GM23338 (cell line): ENCODE results near the gene C10orf105. TPM values are rescaled to one million over a fixed set of nuclear protein-coding genes. Genes with fewer than 3 reads are reported as not detected.

ENCODE experiments used
- ATAC-seq: fragments of 200-7000 bp; cut with Tn5 transposase; 3 replicates; pipeline ENCODE4 v1.9.1; 2020
- DNase-seq: peaks from one replicate; pipeline ENCODE4 v3.0.0-alpha.2; 2015; ENCODE audit warnings: low spot score
- H2AFZ ChIP-seq: fragments of 200-600 bp; sonication (generic); 2 replicates; pipeline ENCODE4 v1.8.0; 2016; ENCODE audit warnings: antibody characterized with exemption, mild to moderate bottlenecking, moderate library complexity
- H3F3A ChIP-seq: fragments of 200-600 bp; sonication (generic); replicated peaks from 2 replicates; pipeline ENCODE4 v1.8.0; 2017; ENCODE audit warnings: antibody characterized with exemption, mixed run types, low read depth
- H3K27ac ChIP-seq: fragments of 200-600 bp; sonication (generic); 2 replicates; pipeline ENCODE4 v1.6.1; 2016; ENCODE audit warnings: low read depth
- H3K27me3 ChIP-seq: fragments of 200-600 bp; sonication (generic); 2 replicates; pipeline ENCODE4 v1.8.0; 2016; ENCODE audit warnings: mild to moderate bottlenecking, mixed run types, moderate library complexity; ENCODE audit not compliant: insufficient read depth
- H3K36me3 ChIP-seq: fragments of 200-600 bp; sonication (generic); 2 replicates; pipeline ENCODE4 v1.8.0; 2016; ENCODE audit warnings: mild to moderate bottlenecking; ENCODE audit not compliant: insufficient read depth
- H3K4me1 ChIP-seq: fragments of 200-600 bp; sonication (generic); 2 replicates; pipeline ENCODE4 v1.8.0; 2016; ENCODE audit warnings: mild to moderate bottlenecking, moderate library complexity; ENCODE audit not compliant: insufficient read depth
- H3K4me2 ChIP-seq: fragments of 200-600 bp; sonication (generic); 2 replicates; pipeline ENCODE4 v1.7.1; 2017; ENCODE audit warnings: mixed run types
- H3K4me3 ChIP-seq: fragments of 200-600 bp; sonication (generic); 2 replicates; pipeline ENCODE4 v1.6.1; 2016; ENCODE audit warnings: mixed run types
- H3K79me2 ChIP-seq: fragments of 200-600 bp; sonication (generic); replicated peaks from 2 replicates; pipeline ENCODE4 v1.8.0; 2017; ENCODE audit warnings: mild to moderate bottlenecking; ENCODE audit not compliant: insufficient read depth
- H3K9me2 ChIP-seq: fragments of 200-600 bp; sonication (generic); 2 replicates; pipeline ENCODE4 v1.8.0; 2017; ENCODE audit not compliant: insufficient read depth
- H4K20me1 ChIP-seq: fragments of 200-600 bp; sonication (generic); replicated peaks from 2 replicates; pipeline ENCODE4 v1.8.0; 2017; ENCODE audit warnings: mild to moderate bottlenecking; ENCODE audit not compliant: insufficient read depth
- H3K27ac Mint-ChIP-seq: 2 replicates; pipeline ENCODE4 v1.8.0; 2020; ENCODE audit warnings: inconsistent platforms, mild to moderate bottlenecking, moderate library complexity, mixed read lengths
- H3K27me3 Mint-ChIP-seq: 3 replicates; pipeline ENCODE4 v1.8.0; 2022; ENCODE audit warnings: low read depth, mild to moderate bottlenecking, moderate library complexity, mixed read lengths, inconsistent platforms; ENCODE audit not compliant: insufficient read depth, poor library complexity
- H3K36me3 Mint-ChIP-seq: 3 replicates; pipeline ENCODE4 v1.8.0; 2021; ENCODE audit warnings: low read depth, mild to moderate bottlenecking, inconsistent platforms, moderate library complexity, mixed read lengths
- H3K4me1 Mint-ChIP-seq: 3 replicates; pipeline ENCODE4 v1.8.0; 2020; ENCODE audit warnings: mild to moderate bottlenecking, inconsistent platforms, mixed read lengths
- H3K4me3 Mint-ChIP-seq: 3 replicates; pipeline ENCODE4 v1.8.0; 2021; ENCODE audit warnings: moderate library complexity, mild to moderate bottlenecking, inconsistent platforms, mixed read lengths
- H3K9me3 Mint-ChIP-seq: 3 replicates; pipeline ENCODE4 v1.8.0; 2020; ENCODE audit warnings: moderate library complexity, mild to moderate bottlenecking, inconsistent platforms, mixed read lengths
- CREB1 ChIP-seq: fragments of 250-450 bp; sonication (Bioruptor Pico); IDR thresholded peaks from 2 replicates; pipeline ENCODE4 v1.5.0; 2020; ENCODE audit warnings: low read depth, mild to moderate bottlenecking, moderate library complexity
- ETS1 ChIP-seq: IDR thresholded peaks from 2 replicates; pipeline ENCODE4 v1.6.1; 2016; ENCODE audit warnings: antibody characterized with exemption
- EZH2 ChIP-seq: fragments of 200-600 bp; sonication (generic); IDR thresholded peaks from one replicate; pipeline ENCODE4 v1.8.0; 2017; ENCODE audit warnings: antibody characterized with exemption, mild to moderate bottlenecking, low read depth; ENCODE audit not compliant: unreplicated experiment
- EZH2phosphoT487 ChIP-seq: fragments of 200-600 bp; sonication (generic); IDR thresholded peaks from one replicate; pipeline ENCODE4 v1.8.1; 2018; ENCODE audit warnings: antibody characterized with exemption; ENCODE audit not compliant: unreplicated experiment
- JUNB ChIP-seq: IDR thresholded peaks from one replicate; pipeline ENCODE4 v1.6.1; 2016; ENCODE audit warnings: antibody characterized with exemption; ENCODE audit not compliant: unreplicated experiment
- NANOG ChIP-seq: IDR thresholded peaks from 2 replicates; pipeline ENCODE4 v1.6.1; 2016; ENCODE audit warnings: antibody characterized with exemption, borderline replicate concordance
- STAT1 ChIP-seq: IDR thresholded peaks from one replicate; pipeline ENCODE4 v1.6.1; 2016; ENCODE audit warnings: antibody characterized with exemption; ENCODE audit not compliant: unreplicated experiment
- ZNF114 ChIP-seq: fragments of 250-450 bp; sonication (Bioruptor Pico); IDR thresholded peaks from 2 replicates; pipeline ENCODE4 v1.5.0; 2020; ENCODE audit warnings: mild to moderate bottlenecking, moderate library complexity
- ZNF331 ChIP-seq: fragments of 250-450 bp; sonication (Bioruptor Pico); IDR thresholded peaks from 2 replicates; pipeline ENCODE4 v1.5.0; 2020; ENCODE audit warnings: low read depth, mild to moderate bottlenecking, moderate library complexity
- polyA plus RNA-seq: library from polyadenylated mRNA; unstranded; fragments of >200 nt; fragmentation: Nextera tagmentation; extraction: Ambion mirVana; gene quantifications from 2 replicates; pipeline ENCODE4 v1.2.1, GENCODE V29; 2016
- total RNA-seq: library from RNA; depleted of rRNA; stranded (reverse); fragments of >200 nt; shearing (Covaris generic); gene quantifications from 2 replicates; pipeline ENCODE4 v1.2.3, GENCODE V29; 2014
- TF ChIP-seq, protein P1 (sequence below): IDR thresholded peaks from one replicate; pipeline ENCODE4 v1.6.1; 2018; ENCODE audit warnings: antibody characterized with exemption; ENCODE audit not compliant: unreplicated experiment
- TF ChIP-seq, protein P2 (sequence below): fragments of 250-450 bp; sonication (Bioruptor Pico); IDR thresholded peaks from 2 replicates; pipeline ENCODE4 v1.5.0; 2020; ENCODE audit warnings: mild to moderate bottlenecking, moderate library complexity
- TF ChIP-seq, protein P3 (sequence below), 2 experiments: fragments of 200-600 bp in 1 of 2; sonication (generic) in 1 of 2; conservative IDR thresholded peaks; 2 replicates each; pipeline versions ENCODE4 v1.5.1 to v1.6.1; 2016 to 2017; ENCODE audit warnings: antibody characterized with exemption in 2 of 2, low read depth in 2 of 2, mild to moderate bottlenecking in 2 of 2, moderate library complexity in 1 of 2

The C10orf105 gene
- total and polyA plus RNA-seq, 2 experiments from 2014 or later = 0.15 to 0.17 TPM

DNA sequence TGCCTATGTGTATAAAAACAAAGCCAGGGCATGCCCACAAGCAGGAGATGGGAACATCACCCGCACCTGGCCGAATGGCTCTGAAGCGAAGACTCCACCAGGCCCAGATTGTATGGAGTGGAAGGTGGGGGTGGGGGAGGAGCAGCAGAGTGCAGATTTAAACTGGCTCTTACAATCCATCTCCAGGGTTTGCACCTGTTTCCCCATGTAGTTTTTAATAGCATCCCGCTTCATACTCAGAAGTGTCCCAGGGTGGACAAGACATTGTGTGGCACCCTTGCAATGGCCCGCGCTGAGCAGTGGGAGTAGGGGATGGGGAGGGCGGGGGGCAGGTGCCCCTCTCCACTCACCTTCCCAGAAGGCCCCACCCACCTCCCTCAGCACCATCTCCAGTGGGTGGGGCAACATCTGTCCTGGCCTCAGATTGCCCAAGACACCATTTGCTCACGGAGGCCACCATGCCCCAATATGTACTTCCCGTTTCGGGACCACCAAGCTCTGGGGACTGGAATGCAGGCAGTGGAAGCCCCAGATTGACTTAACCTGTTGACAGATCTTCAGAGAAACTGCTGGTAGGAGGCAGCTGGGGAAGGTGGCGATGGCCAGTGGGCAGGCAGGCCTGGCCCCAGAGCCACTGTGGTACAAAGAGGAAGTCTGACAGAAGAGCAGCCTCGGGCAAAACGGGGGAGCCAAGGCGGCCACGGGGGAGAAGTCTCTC, 30.7 kb upstream of the C10orf105 start (continued):
- no peak for TF ChIP-seq JUNB
- no peak for TF ChIP-seq CREB1 (CRISPR knock-in tag)

- no peaks in the 10 kb centered on the region for H4K20me1 ChIP-seq
- no peaks in the 10 kb centered on the region for H3K9me2 ChIP-seq
- no peak overlapping the region for H3K4me3 Mint-ChIP-seq
- no peak overlapping the region for H3K27ac Mint-ChIP-seq
- no peak overlapping the region for H3K4me2 ChIP-seq
- H3F3A ChIP-seq = no peaks in the 10 kb centered on the region
- H3K4me1 Mint-ChIP-seq = peaks cover 40% of the 10 kb centered on the region
- H3K27ac ChIP-seq = no peak overlapping the region
- no peak overlapping the region for H3K4me3 ChIP-seq
- H3K9me3 Mint-ChIP-seq = no peaks in the 10 kb centered on the region
- H3K4me1 ChIP-seq = peaks cover 5% of the 10 kb centered on the region; the same call in 1 of the 2 replicates
- no peaks in the 10 kb centered on the region for H3K36me3 Mint-ChIP-seq
- H3K36me3 ChIP-seq = no peaks in the 10 kb centered on the region
- no peak for ATAC-seq
- H3K27me3 ChIP-seq = no peaks in the 10 kb centered on the region
- H3K79me2 ChIP-seq = no peaks in the 10 kb centered on the region
- no peak for DNase-seq
- H2AFZ ChIP-seq = no peak overlapping the region
- peaks cover 13% of the 10 kb centered on the region for H3K27me3 Mint-ChIP-seq
- no peak for TF ChIP-seq EZH2phosphoT487
- TF ChIP-seq, protein P1, sequence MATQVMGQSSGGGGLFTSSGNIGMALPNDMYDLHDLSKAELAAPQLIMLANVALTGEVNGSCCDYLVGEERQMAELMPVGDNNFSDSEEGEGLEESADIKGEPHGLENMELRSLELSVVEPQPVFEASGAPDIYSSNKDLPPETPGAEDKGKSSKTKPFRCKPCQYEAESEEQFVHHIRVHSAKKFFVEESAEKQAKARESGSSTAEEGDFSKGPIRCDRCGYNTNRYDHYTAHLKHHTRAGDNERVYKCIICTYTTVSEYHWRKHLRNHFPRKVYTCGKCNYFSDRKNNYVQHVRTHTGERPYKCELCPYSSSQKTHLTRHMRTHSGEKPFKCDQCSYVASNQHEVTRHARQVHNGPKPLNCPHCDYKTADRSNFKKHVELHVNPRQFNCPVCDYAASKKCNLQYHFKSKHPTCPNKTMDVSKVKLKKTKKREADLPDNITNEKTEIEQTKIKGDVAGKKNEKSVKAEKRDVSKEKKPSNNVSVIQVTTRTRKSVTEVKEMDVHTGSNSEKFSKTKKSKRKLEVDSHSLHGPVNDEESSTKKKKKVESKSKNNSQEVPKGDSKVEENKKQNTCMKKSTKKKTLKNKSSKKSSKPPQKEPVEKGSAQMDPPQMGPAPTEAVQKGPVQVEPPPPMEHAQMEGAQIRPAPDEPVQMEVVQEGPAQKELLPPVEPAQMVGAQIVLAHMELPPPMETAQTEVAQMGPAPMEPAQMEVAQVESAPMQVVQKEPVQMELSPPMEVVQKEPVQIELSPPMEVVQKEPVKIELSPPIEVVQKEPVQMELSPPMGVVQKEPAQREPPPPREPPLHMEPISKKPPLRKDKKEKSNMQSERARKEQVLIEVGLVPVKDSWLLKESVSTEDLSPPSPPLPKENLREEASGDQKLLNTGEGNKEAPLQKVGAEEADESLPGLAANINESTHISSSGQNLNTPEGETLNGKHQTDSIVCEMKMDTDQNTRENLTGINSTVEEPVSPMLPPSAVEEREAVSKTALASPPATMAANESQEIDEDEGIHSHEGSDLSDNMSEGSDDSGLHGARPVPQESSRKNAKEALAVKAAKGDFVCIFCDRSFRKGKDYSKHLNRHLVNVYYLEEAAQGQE = no peak
- TF ChIP-seq, protein P2, sequence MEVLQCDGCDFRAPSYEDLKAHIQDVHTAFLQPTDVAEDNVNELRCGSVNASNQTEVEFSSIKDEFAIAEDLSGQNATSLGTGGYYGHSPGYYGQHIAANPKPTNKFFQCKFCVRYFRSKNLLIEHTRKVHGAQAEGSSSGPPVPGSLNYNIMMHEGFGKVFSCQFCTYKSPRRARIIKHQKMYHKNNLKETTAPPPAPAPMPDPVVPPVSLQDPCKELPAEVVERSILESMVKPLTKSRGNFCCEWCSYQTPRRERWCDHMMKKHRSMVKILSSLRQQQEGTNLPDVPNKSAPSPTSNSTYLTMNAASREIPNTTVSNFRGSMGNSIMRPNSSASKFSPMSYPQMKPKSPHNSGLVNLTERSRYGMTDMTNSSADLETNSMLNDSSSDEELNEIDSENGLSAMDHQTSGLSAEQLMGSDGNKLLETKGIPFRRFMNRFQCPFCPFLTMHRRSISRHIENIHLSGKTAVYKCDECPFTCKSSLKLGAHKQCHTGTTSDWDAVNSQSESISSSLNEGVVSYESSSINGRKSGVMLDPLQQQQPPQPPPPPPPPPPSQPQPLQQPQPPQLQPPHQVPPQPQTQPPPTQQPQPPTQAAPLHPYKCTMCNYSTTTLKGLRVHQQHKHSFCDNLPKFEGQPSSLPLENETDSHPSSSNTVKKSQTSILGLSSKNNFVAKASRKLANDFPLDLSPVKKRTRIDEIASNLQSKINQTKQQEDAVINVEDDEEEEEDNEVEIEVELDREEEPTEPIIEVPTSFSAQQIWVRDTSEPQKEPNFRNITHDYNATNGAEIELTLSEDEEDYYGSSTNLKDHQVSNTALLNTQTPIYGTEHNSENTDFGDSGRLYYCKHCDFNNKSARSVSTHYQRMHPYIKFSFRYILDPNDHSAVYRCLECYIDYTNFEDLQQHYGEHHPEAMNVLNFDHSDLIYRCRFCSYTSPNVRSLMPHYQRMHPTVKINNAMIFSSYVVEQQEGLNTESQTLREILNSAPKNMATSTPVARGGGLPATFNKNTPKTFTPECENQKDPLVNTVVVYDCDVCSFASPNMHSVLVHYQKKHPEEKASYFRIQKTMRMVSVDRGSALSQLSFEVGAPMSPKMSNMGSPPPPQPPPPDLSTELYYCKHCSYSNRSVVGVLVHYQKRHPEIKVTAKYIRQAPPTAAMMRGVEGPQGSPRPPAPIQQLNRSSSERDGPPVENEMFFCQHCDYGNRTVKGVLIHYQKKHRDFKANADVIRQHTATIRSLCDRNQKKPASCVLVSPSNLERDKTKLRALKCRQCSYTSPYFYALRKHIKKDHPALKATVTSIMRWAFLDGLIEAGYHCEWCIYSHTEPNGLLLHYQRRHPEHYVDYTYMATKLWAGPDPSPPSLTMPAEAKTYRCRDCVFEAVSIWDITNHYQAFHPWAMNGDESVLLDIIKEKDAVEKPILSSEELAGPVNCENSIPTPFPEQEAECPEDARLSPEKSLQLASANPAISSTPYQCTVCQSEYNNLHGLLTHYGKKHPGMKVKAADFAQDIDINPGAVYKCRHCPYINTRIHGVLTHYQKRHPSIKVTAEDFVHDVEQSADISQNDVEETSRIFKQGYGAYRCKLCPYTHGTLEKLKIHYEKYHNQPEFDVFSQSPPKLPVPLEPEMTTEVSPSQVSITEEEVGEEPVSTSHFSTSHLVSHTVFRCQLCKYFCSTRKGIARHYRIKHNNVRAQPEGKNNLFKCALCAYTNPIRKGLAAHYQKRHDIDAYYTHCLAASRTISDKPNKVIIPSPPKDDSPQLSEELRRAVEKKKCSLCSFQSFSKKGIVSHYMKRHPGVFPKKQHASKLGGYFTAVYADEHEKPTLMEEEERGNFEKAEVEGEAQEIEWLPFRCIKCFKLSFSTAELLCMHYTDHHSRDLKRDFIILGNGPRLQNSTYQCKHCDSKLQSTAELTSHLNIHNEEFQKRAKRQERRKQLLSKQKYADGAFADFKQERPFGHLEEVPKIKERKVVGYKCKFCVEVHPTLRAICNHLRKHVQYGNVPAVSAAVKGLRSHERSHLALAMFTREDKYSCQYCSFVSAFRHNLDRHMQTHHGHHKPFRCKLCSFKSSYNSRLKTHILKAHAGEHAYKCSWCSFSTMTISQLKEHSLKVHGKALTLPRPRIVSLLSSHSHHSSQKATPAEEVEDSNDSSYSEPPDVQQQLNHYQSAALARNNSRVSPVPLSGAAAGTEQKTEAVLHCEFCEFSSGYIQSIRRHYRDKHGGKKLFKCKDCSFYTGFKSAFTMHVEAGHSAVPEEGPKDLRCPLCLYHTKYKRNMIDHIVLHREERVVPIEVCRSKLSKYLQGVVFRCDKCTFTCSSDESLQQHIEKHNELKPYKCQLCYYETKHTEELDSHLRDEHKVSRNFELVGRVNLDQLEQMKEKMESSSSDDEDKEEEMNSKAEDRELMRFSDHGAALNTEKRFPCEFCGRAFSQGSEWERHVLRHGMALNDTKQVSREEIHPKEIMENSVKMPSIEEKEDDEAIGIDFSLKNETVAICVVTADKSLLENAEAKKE (CRISPR knock-in tag) = no peak
- TF ChIP-seq ZNF331 (CRISPR knock-in tag) = no peak
- TF ChIP-seq ZNF114 (CRISPR knock-in tag) = no peak
- TF ChIP-seq STAT1 = no peak
- TF ChIP-seq ETS1 = no peak
- TF ChIP-seq JUNB = no peak
- TF ChIP-seq CREB1 (CRISPR knock-in tag) = no peak
- no peak for TF ChIP-seq NANOG
- no peak for TF ChIP-seq EZH2
- TF ChIP-seq, protein P3, sequence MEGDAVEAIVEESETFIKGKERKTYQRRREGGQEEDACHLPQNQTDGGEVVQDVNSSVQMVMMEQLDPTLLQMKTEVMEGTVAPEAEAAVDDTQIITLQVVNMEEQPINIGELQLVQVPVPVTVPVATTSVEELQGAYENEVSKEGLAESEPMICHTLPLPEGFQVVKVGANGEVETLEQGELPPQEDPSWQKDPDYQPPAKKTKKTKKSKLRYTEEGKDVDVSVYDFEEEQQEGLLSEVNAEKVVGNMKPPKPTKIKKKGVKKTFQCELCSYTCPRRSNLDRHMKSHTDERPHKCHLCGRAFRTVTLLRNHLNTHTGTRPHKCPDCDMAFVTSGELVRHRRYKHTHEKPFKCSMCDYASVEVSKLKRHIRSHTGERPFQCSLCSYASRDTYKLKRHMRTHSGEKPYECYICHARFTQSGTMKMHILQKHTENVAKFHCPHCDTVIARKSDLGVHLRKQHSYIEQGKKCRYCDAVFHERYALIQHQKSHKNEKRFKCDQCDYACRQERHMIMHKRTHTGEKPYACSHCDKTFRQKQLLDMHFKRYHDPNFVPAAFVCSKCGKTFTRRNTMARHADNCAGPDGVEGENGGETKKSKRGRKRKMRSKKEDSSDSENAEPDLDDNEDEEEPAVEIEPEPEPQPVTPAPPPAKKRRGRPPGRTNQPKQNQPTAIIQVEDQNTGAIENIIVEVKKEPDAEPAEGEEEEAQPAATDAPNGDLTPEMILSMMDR (conservative IDR thresholded peaks at IDR 0.05; ENCODE audit: low read depth in 2 of 2) = no peak
These were observed 29.8 kb upstream of the C10orf105 start for GRCh38 chr10:71749396-71749795.
